GM18502 (cell line): ENCODE data around the gene CHD2.

Experiments used
- ATAC-seq: cut with Tn5 transposase; IDR thresholded peaks from one replicate; pipeline ENCODE4 v1.9.1; 2021; ENCODE audit warnings: mild to moderate bottlenecking; ENCODE audit not compliant: unreplicated experiment, poor library complexity

Gene CHD2

DNA sequence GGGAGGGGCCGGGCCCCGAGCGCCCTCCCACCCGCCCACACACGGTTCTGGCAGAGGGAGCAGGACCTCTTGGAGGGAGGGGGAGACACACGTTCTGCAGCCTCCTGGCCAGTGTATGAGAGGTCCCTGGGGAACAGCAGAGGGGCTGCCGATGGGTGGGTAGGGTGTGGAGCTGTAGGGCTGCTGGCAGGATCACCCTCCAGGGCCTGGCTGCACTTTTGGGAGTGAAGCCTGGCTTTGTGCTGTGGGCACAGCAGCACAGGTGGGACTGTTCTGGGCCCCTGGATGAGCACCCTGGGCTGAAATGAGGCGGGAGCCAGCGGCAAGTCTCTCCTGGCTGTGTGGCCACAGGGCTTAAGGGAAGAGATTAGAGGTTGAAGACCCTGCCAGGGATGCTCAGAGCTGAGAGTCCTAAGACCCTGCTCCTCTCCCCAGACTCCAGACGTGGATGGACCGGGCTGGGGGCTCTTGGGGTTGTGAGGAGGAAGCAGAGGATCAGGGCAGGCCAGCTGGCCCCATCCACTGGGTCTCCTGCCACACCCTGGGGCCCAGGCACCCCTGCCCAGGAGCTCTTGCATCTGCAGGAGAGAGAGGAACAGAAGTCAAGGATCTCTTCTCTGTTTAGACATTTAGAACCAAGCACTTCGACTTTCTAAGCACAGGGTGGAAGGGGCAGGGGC is 143.6 kb downstream of the CHD2 start:
- ATAC-seq = no peak

DNA sequence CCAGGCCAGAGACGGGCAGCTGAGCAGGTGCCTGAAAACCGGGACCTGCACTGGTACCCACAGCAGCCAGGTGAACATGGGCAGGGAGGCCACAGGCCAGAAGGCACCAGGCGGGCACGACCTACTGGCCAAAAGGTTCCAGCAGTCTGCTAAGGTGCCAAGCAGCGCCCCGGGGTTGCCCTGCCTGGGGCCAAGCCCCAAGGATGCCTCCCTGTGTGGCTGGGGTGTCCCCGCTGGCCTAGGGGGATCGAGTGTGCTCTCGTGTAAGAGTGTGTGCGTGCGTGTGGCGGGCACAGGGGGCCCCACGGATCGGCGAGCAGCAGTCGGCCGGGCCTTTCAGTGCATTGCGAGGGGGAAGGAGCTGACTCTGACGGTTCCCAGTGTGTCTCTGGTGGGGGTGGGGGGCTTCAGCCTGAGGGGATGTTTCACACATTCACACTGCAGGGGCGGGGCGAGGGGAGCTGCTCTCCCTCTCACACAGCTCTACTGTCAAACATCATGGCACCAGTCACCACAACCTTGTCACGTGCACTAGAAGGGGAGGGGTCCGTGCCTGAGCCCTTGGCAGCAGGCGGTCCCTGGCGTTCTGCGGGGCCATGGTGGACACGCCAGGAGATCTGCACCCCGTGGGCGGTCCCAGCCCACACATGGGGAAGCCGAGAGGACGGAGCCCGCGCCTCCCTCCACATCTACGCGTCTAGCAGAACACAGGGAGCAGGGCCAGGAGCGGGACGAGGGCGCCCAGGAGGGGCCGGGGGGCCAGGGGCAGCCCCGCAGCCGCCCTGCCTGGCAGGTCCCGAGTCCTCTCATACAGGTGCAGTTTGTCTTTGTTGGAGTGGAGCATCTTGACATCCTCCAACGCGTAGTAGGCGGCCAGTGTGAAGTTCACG is 144.4 kb downstream of the CHD2 start:
- ATAC-seq = no peak

GRCh38 chr15:93045191-93045785 is 145.2 kb downstream of the CHD2 start:
- no peak for ATAC-seq

DNA sequence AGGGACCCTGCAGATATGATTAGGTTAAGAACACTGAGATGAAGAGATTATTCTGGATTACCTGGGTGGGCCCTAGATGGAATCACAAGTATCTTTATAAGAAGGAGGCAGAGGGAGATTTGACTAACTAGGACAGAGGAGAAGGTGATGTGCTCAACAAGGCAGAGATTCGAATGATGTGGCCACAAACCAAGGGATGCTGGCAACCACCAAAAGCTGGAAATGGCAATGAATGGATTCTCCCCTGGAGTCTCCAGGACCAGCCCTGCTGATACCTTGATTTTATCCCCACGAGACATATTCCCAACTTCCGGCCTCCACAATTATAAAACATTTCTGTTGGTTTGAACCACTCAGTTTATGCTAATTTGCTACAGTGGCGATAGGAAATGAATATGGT is 146.0 kb downstream of the CHD2 start:
- no peak for ATAC-seq

DNA sequence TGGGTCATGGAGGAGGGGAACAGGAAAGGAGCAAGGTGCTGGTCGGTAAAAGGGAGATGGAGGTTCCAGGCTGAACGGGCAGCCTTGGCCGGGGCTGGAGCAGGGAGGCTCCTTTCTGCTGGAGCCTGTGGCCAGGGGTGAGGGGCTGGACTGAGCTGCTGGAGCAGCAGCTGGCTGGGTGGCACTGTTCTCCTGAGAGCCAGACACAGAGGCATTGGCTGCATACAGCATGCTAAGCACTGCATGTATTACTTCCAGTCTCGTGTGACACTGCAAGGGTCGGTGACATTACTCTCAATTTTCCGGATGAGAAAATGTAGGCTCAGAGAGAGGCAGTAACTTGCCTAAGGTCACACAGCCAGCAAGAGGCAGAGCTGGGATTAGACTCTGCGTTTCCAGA is 146.6 kb downstream of the CHD2 start:
- no peak for ATAC-seq

DNA sequence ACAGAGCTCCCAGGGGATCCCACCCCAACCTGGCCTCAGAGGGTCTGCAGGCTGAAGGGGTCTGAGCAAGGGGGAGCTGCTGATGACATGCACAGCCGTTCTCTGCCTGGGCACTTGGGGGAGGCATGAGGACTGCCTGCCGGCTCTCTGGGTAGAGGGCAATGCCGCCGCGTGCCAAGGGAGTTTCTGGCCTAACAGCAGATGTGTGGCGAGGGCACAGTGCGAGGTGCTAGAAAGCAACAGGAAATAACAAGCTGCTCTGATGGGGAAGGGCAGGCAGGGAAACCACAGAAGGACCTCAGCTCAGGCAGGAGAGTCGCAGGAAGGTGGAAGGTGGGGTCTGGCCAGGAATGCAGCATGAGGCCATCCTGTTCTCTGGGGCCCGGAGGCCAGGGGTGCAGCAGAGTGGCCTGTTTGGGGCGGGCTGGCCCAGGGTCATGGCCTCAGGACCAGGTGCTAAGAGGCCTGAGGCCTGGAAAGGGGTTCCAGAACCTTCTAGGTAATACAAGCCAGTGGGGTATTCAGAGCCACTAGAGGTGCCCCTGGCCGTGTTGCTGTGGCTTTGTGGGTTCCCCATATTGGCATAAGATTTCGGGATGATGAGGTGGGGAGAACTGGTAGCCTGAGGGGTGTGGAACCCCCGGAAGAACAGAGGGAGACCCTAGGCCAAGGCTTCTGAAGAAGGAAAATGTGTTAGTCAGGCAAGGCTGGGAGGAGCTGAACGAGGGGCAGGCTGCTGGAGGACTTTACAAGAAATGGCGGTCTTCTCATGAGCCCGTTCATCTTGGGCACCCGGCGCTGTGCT is 147.7 kb downstream of the CHD2 start:
- ATAC-seq = no peak

DNA sequence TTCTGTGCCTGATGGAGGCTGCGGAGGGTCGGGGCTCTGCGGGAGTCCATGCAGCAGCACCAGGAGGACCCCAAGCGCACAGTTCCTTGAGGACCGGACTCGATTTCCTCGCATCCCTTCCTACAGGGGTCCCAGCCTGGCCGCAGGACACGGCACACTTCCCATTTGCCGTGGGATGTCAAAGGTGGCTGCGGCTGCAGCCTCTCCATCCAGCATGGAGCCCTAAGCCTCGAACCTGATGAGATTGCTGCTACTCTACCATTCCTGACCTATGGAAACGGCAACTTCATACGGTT is 148.2 kb downstream of the CHD2 start:
- ATAC-seq = no peak

GRCh38 chr15:93048759-93049161 is 148.6 kb downstream of the CHD2 start:
- ATAC-seq = no peak

DNA sequence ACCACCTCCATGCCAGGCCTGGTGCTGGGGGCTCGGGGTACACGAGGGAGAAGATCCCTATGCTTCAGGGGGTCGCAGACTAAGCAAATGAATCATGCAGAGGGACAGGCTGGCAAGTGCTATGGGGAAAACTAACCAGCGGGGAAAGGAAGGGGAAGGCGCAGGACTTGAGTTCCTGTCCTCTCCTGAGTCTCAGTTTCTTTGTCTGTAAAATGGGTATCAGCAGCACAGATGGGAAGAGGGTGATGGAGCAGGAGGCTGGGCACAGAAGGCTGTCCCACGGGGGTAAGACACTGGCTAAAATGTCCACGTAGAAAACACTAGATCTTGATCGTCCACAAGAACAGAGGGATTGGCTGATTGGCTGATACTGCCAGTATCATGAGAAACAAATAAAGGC is 149.1 kb downstream of the CHD2 start:
- no peak for ATAC-seq

DNA sequence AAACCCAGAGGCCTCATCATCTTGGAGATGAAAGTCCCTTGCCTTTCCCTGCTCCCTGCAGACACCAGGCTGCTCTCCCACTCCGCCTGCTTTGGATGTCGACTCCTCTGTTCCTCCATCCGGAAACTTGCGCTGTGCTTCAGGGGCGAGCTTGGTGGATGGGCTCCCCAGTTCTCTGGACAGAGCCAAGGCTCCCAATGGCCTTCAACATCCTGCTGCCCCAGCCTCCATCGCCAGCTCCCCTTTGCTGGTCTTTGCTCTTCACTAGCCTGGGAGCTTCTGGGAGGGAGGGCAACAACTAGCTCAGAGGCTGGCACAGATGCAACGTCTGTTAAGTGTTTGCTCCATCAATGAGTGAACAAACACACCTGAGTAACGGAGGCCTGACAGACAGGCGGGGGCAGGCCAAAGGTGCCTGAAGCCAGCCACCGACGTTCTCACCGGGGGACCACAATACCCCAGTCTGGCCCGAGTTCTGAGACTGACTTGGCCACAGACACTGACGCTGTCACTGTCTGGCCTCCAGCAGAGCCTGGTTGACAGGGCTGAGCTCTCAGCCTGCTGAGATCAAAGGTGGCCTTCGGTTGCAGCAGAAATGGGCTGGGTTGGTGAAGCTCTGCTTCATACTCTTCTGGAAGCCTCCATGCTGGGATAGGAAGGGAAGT is 149.9 kb downstream of the CHD2 start:
- no peak for ATAC-seq

DNA sequence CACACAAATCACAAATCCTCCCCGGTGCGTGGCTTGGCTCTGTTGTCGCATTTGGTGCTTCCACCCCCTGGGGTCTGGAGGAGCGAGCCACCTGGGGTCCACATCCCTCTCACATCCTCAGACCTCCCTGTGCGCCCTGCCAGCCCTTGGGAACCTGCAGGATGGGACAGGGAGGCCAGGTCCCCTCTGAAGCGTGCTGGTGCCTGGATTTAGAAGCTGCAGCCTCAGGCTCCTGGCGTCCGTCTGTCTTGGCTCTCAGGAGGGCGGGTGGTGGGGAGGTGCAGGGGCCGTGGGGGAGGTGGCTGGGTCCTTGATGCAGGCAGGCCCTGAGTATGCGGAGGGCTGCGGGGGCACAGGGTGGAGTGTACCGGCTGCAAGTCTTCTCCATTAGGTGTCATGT is 150.5 kb downstream of the CHD2 start:
- no peak for ATAC-seq

DNA sequence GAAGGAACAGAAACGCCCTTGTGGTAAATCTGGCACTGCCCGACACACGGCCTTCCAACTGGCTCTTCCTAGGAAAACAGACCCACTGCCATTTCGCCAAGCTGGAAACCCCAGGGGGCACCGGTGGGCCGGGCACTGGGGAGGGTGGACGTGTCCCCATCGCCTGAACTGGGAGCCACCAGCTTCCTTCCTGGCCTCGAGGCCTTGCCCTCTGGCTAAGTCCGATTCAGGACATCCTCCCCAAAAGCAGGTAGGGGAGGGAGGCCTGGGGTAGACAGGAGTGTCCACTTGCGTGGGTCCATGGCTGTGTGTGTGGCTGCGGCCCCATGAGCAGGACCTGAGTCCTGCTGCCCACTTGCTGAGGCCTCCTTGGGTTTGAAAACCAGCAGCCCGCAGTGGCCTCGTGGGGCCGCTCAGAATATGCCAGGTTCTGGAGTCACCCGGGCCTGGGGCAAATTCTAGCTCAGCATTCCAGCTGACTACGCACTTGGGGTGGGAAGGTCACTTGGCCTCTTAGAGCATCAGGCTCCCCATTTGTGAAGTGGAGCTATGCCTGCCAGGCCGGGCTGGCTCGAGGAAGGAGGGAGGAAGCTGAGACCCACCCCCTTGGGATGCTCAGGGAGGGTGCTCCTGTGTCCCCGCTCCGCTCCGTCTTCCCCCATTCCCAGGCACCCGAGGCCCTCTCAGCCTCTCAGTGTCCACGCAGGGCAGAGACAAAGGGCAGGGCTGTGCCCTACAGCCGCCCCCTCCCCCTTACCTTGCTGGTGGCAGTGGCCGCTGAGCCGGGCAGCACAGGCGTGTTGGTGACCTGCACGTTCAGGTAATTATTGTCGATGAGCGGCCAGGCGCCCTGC is 151.3 kb downstream of the CHD2 start:
- no peak for ATAC-seq

DNA sequence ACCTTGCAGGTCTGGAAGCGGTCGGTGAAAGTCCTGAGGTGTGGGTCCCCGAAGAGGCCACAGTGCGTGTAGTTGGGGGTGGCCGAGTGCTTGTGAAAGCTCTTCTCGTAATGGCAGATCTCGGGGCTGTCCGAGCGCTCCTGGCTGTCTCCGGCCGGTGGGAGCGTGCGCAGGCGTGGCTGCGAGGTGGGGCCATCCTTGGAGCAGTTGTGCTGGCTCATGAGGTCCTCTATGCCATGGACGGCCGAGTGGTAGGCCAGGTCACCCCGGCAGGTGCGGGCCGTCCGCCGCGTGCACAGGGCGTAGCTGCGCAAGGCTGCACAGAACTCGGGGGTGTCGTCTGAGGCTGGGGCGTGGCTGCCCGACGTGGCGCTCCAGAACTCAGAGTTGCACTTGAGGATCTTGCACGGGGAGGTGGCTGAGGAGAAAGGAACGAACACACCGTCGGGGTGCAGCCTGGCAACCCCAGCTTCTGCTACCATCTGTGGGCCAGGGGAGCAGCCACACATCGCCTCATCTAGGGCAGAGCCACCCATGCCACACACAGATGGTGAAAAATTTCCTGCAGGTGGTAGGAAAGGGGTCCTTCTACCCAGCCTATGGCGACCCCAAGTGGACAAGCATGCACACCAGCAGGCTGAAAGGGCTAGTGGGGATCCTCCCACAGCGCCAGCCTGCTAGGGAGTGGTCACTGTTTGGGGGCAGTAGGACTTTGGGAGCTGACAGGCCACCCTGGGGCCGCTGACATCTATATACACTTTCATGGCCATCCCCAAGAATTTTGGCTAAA is 152.2 kb downstream of the CHD2 start:
- ATAC-seq = no peak

DNA sequence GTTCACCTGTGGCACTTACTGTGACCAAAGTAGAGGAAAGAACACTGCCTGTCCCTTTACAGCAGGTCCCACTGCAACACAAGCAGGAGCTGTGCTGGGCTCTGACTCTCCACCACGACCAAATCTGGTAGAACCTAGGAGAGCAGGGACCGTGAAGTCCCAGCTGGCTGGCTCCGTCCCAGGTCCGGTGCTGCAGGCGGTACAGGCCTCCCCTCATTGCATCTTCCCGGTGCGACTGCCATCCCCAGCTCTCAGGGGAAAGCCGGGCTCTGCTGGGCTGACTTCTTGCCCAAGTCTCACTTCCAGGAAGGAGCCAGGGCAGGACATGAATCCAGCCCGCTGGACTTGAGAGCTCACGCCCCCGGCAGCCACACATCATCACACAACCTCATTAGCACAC is 155.1 kb downstream of the CHD2 start:
- no peak for ATAC-seq

GRCh38 chr15:93056836-93057235 is 156.7 kb downstream of the CHD2 start:
- no peak for ATAC-seq

- ATAC-seq = no peak
These were observed 157.5 kb downstream of the CHD2 start for GRCh38 chr15:93057618-93058017.

GRCh38 chr15:93058128-93058527 is 158.0 kb downstream of the CHD2 start:
- ATAC-seq = no peak

DNA sequence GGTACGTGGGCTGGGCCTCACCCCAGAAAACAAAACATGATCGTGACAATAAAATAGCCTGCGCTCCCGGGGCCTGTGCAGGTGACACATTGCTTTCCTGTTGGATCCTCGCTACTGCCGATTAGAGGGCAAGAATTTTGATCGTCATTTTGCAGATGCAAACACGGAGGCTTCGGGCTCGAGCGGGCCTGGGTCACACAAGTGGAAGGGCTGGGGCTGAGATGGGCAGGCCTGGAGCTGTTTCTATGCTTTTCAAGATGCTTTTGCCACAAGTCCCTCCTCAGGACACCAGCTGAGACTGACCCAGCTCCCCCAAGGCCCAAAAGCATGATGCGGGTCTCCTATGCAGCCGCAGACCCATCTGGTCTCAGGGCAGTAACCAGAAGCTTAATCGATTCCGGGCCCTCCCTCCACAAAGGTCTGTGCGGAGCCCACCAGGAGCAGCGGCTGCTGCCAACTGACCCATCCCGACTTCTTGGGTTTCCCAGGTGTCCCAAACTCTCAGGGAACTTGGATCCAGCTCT is 158.8 kb downstream of the CHD2 start:
- ATAC-seq = no peak
